Right lobe of liver (tissue), 4 donors: ENCODE measurements around the gene MAGEC3.

Source experiments
- CTCF ChIP-seq, 4 donors: fragments of 200-600 bp in 3 of 4; fragments of 450-650 bp in 1 of 4; IDR thresholded peaks; one replicate each; pipeline versions ENCODE4 v1.5.1 to v1.8.0; 2016 to 2022; ENCODE audit warnings: antibody characterized with exemption in 4 of 4, mild to moderate bottlenecking in 2 of 4
- POLR2A ChIP-seq: fragments of 450-650 bp; IDR thresholded peaks from one replicate; pipeline ENCODE4 v1.6.1; 2017; ENCODE audit warnings: antibody characterized with exemption, mild to moderate bottlenecking
- donor health status: DM: no; HTN: no; CAD: no.
- donor health status: DM: no; HTN: no; CAD: no.
- donor health status: DM: no; HTN: yes; CAD: no.

GRCh38 chrX:141791856-141792255, 46.3 kb upstream of the MAGEC3 start:
- TF ChIP-seq CTCF (IDR thresholded peaks at IDR 0.05) (no peak), POLR2A (no peak)
